NCI-H1436 (cell line): ENCODE results near the gene UTS2B.

ENCODE experiments used
- DNase-seq: peaks from one replicate; lab custom pipeline; 2025; lab: John Stamatoyannopoulos, UW

The UTS2B gene

GRCh38 chr3:191321019-191321767 is 9.1 kb downstream of the UTS2B start:
- no peak for DNase-seq

- DNase-seq, result no peak
These were observed 10.0 kb downstream of the UTS2B start for GRCh38 chr3:191320316-191320715.

GRCh38 chr3:191316876-191317603 is 13.3 kb downstream of the UTS2B start:
- no peak for DNase-seq

GRCh38 chr3:191314109-191314728 is 16.1 kb downstream of the UTS2B start:
- no peak for DNase-seq

DNA sequence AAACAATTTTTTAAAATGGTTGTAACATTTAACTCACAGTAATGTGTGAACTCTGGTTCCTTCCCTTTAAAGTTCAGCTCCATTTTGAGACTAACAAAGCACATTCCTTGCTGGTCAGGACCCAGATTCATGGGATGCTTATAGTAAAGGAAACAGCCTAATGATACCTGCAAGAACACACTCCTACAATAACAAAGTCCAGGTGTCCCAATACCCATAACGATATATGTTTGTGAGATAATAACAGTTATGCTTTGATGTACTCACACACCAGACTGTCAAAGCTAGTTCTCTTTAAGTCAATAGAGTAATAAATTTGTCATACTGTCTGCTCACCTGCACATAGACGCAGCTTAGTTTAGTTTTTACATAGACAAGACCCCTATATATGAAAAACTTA is 17.0 kb downstream of the UTS2B start:
- DNase-seq, result no peak

GRCh38 chr3:191307341-191307740 is 23.0 kb downstream of the UTS2B start:
- DNase-seq, result no peak

GRCh38 chr3:191306428-191306827 is 23.9 kb downstream of the UTS2B start:
- no peak for DNase-seq

GRCh38 chr3:191303596-191303995 is 26.7 kb downstream of the UTS2B start:
- DNase-seq, result no peak

DNA sequence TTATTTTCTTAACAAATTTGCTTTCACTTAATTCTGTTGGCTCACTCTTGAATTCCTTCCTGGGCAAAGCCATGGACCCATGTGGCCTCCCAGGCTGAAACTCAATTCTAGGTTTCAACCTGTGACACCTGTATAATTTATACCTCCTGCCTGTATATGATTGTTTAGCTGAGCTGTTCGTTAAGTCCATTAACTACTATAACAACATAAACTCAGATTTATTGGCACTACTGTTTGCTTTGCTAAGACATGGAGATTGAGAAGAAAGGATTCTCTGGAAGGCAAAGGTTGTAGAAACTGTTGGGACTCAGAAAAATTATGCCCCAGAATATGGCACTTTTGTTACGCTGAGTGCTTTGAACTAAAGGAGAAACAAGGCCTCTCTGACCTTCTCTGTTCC is 27.9 kb downstream of the UTS2B start:
- DNase-seq, result no peak

GRCh38 chr3:191301782-191302411 is 28.4 kb downstream of the UTS2B start:
- no peak for DNase-seq

DNA sequence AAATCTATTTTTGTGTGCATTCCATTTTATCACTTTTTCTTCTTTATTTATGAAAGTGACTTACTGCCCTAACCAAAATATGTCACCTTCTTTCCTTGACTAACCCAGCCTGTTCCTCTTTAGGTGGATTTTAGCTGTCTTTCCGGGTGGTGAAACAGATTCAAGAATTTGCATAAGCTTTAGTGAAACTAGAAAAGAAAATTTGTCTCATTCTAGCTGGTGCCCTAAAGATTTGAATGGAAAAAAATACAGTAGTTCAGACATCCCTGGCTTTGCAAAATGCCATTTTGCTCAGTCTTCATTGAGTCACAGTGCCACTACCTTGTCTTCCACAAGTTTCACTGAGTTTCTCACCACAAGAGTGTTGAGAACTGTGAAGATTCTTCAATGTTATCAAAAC is 29.3 kb downstream of the UTS2B start:
- DNase-seq, result no peak

DNA sequence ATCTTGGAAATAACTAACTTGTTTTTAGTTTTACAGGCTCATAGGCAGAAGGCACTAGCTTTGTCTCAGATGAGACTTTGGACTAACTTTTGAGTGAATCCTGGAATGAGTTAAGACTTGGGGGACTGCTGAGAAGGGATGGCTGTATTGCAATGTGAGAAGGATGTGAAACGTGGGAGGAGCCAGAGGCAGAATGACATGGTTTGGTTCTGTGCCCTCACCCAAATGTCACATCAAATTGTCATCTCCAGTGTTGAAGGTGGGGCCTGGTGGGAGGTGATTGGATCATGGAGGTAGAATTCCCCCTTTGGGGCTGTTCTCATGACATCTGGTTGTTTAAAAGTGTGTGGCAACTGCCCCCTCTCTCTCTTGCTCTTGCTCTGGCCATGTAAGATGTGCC is 29.9 kb downstream of the UTS2B start:
- no peak for DNase-seq

DNA sequence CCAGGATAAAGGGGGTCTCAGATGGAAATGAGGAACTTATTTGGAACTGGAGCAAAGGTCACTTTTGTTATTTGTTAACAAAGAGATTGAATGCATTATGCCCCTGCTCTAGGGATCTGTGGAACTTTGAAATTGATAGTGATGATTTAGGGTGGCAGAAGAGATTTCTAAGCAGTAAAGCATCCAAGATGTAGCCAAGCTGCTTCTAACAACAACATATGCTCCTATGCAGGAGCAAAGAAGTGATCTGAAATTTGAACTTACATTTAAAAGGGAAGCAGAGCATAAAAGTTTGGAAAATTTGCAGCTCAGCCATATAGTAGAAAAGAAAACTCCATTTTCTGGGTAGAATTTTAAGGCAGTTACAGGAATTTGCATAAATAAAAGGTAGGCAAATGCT is 31.5 kb downstream of the UTS2B start:
- no peak for DNase-seq

DNA sequence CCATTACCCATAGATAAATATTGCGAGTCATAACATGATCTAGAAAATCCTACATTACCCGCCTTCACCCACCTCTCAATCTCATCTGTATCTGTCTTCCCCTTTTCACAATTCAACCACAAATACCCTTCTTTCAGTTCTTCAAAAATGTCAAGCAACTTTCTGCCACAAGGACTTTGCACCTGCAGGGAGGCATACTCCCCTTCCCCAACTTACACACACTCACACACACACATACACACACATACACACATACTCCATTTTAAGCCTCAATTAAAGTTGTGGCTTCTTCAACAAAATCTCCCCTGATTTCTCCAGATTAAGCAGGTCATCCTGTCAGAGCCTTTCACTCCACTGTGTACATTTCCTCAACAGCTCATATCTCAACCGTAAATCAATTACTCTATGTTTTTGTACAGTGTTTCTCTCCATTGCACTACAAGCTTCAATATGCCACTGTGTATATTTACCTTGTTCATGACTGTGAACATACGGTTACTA is 34.2 kb downstream of the UTS2B start:
- DNase-seq, result no peak

DNA sequence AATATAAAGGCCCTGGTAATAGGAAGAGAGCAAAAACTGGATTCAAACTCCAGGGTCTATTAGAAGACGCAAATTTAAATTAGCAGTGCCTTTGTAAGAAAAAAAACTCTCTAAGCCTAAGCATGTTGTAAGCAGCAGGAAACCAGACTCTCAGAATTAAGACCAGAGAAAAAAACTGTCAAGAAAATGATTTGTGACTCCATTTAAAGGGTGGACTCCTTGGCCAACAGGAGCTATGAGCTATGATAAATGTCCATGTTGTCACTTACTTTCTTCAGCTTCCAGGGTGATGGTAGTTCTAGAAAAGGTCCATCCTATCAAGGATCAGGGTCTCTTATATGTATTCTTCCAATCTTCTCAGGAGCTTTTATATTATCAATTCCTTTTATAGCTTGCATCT is 36.0 kb downstream of the UTS2B start:
- no peak for DNase-seq

- DNase-seq, result no peak
These were observed 37.9 kb downstream of the UTS2B start for GRCh38 chr3:191292243-191293015.

DNA sequence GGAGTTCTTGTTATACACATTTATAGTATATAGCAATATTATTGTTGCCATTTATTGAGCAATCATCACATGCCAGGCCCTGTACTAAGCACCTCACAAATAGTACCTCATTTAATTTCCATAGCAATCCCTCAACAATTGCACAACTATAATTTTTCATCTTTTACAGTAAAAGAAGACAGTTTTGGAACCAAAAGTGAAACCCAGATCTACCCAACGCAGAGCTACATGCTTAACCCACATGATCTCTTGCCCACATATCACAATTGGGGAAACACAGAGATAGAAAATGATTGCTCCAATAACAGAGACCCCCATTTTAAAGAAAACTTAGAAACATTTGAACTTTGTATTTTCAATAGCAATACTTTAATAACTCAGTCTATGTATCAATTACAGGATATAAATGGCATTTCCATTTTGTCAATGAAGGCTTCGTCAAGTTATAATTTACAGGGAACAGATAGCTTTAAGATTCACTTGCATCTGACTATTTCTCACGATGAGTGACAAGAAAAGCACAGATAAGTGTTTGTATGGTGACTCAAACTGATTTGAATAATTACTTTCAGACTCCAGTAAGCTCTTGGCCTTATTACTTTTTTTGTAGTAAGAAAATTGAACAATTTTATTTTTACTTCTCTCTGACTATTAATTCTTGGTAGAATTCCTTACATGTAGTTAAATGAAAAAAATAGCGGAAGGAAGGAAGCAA is 39.9 kb downstream of the UTS2B start:
- DNase-seq, result no peak

DNA sequence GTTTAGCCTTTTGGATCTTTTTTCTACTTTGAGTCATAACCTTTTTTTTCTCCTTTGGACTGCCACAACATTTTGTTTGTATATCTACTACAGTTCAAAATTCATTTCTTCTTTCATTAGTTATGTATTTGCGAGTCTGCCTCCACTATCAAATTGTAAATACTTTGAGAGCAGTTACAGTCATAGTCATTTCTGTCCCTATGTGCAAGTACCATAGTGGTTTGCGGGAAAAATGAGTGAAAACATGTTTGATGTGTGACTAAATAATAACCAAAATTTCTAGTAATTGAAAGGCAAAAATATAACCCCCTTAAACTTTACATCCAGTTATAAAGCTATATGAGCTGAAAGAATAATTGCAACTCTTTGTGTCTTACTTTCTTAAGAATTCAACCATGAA is 46.9 kb downstream of the UTS2B start:
- DNase-seq, result no peak

DNA sequence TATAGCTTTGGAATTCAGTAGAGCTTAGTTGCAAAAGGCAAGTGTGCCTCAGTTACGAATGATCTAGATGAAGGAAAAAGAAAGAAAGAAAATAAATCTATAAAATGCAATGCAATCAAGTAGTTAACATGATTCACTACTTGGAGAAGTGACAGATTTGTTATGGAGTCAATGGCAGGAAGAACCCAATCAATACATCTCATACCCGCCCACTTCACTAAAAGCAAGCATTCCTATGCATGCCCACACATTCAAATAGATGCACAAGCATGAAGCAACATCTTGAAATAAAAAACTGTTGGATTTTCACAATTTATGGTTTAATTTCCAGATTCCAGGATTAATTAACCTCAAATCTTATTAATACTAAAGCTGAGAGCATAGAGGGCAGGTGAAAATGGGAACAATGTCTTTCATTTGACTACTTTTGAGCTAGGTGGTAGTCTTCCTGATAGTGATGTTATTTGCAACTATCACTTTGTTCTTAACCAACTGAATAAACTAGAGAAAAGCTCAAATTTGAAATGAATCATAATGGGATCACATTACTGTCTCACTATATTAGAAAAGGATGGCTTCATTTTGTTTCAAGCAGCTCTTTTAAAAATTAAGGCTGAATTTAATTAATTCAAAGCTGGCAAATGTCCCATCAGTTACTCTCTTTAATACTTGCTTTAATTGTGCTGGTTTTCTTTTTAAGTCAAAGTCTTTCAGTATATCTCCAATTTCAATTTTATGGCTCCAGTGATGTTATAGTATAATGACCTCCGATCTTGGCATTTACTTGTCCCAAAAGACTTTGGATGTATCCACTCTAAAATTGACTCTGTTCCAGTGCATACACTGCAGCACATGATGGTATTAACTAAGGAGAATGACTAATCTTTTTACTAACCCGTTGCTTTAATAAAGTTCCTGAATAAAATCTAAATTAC is 47.8 kb downstream of the UTS2B start:
- DNase-seq, result no peak

DNA sequence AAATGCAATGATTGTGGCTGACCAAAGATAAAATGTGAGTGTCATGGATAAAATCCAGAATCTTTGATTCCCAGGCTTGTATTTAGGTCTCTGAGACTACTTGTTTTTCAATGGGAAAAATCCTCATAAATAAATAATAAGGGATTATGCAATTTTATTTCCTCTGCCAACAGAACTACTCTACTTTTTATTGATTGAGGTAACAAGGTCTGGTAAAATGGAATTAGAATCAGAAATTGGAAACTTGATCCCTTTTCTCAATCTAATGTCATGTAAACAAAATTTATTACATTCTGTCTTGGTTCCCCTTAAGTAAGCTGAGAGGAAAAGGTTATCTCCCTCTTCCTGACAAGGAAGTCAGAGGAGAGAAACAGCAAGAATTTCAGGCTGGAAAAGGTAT is 49.4 kb downstream of the UTS2B start:
- DNase-seq, result no peak
